IPS-18a (cell line): ENCODE data around the gene TMEM178B.

Experiments
- H3K27ac ChIP-seq: one replicate; pipeline ENCODE4 v1.5.1; 2013; ENCODE audit warnings: low read length
- H3K27me3 ChIP-seq: one replicate; pipeline ENCODE4 v1.6.1; 2013; ENCODE audit warnings: mild to moderate bottlenecking, low read length; ENCODE audit not compliant: control insufficient read depth, insufficient read depth
- H3K36me3 ChIP-seq: one replicate; pipeline ENCODE4 v1.6.1; 2013; ENCODE audit warnings: low read depth, low read length; ENCODE audit not compliant: control insufficient read depth
- H3K4me1 ChIP-seq: one replicate; pipeline ENCODE4 v1.6.1; 2013; ENCODE audit warnings: low read depth, low read length; ENCODE audit not compliant: control insufficient read depth
- H3K4me3 ChIP-seq: one replicate; pipeline ENCODE4 v1.5.1; 2013; ENCODE audit warnings: low read length
- H3K9ac ChIP-seq: one replicate; pipeline ENCODE4 v1.6.1; 2013; ENCODE audit warnings: mild to moderate bottlenecking, low read length, moderate library complexity
- H3K9me3 ChIP-seq: one replicate; pipeline ENCODE4 v1.6.1; 2013; ENCODE audit warnings: low read depth, low read length; ENCODE audit not compliant: control insufficient read depth

Gene TMEM178B

GRCh38 chr7:141257597-141257996, 183.7 kb downstream of the TMEM178B start:
- Histone ChIP-seq H3K9ac (no peak overlapping the region), H3K27me3 (no peaks in the 10 kb centered on the region), H3K4me1 (peaks cover 4% of the 10 kb centered on the region), H3K27ac (no peak overlapping the region), H3K9me3 (no peaks in the 10 kb centered on the region), H3K36me3 (no peaks in the 10 kb centered on the region), H3K4me3 (no peak overlapping the region)

GRCh38 chr7:141258559-141258958, 184.7 kb downstream of the TMEM178B start:
- Histone ChIP-seq H3K9me3 (no peaks in the 10 kb centered on the region), H3K4me3 (no peak overlapping the region), H3K36me3 (no peaks in the 10 kb centered on the region), H3K4me1 (no peaks in the 10 kb centered on the region), H3K27ac (no peak overlapping the region), H3K27me3 (no peaks in the 10 kb centered on the region), H3K9ac (no peak overlapping the region)

GRCh38 chr7:141262101-141263090, 188.5 kb downstream of the TMEM178B start:
- H3K27ac ChIP-seq, result no peak overlapping the region
- H3K4me3 ChIP-seq, result no peak overlapping the region
- no peaks in the 10 kb centered on the region for H3K36me3 ChIP-seq
- H3K4me1 ChIP-seq, result no peaks in the 10 kb centered on the region
- H3K9me3 ChIP-seq, result no peaks in the 10 kb centered on the region
- no peak overlapping the region for H3K9ac ChIP-seq
- H3K27me3 ChIP-seq, result no peaks in the 10 kb centered on the region

- Histone ChIP-seq H3K4me3 (no peak overlapping the region), H3K9ac (no peak overlapping the region), H3K9me3 (no peaks in the 10 kb centered on the region), H3K36me3 (no peaks in the 10 kb centered on the region), H3K27me3 (no peaks in the 10 kb centered on the region), H3K27ac (no peak overlapping the region), H3K4me1 (no peaks in the 10 kb centered on the region)
Observed at GRCh38 chr7:141263508-141263907, 189.6 kb downstream of the TMEM178B start.

- no peak overlapping the region for H3K9ac ChIP-seq
- no peaks in the 10 kb centered on the region for H3K27me3 ChIP-seq
- H3K27ac ChIP-seq, result no peak overlapping the region
- H3K36me3 ChIP-seq, result no peaks in the 10 kb centered on the region
- no peaks in the 10 kb centered on the region for H3K9me3 ChIP-seq
- no peak overlapping the region for H3K4me3 ChIP-seq
- no peaks in the 10 kb centered on the region for H3K4me1 ChIP-seq
Observed at GRCh38 chr7:141263983-141264382, 190.1 kb downstream of the TMEM178B start.

- Histone ChIP-seq H3K27me3 (no peaks in the 10 kb centered on the region), H3K4me1 (no peaks in the 10 kb centered on the region), H3K36me3 (no peaks in the 10 kb centered on the region), H3K9ac (no peak overlapping the region), H3K27ac (no peak overlapping the region), H3K9me3 (no peaks in the 10 kb centered on the region), H3K4me3 (no peak overlapping the region)
Observed at GRCh38 chr7:141264511-141264910, 190.6 kb downstream of the TMEM178B start.

GRCh38 chr7:141265668-141266067, 191.8 kb downstream of the TMEM178B start:
- Histone ChIP-seq H3K4me3 (no peak overlapping the region), H3K27ac (no peak overlapping the region), H3K27me3 (no peaks in the 10 kb centered on the region), H3K36me3 (no peaks in the 10 kb centered on the region), H3K4me1 (no peaks in the 10 kb centered on the region), H3K9ac (no peak overlapping the region), H3K9me3 (no peaks in the 10 kb centered on the region)

GRCh38 chr7:141268614-141269013, 194.8 kb downstream of the TMEM178B start:
- H3K27me3 ChIP-seq, result no peaks in the 10 kb centered on the region
- H3K9ac ChIP-seq, result no peak overlapping the region
- H3K4me1 ChIP-seq, result no peaks in the 10 kb centered on the region
- H3K27ac ChIP-seq, result no peak overlapping the region
- no peaks in the 10 kb centered on the region for H3K36me3 ChIP-seq
- no peak overlapping the region for H3K4me3 ChIP-seq
- H3K9me3 ChIP-seq, result no peaks in the 10 kb centered on the region

GRCh38 chr7:141271451-141271850, 197.6 kb downstream of the TMEM178B start:
- Histone ChIP-seq H3K9me3 (no peaks in the 10 kb centered on the region), H3K4me3 (no peak overlapping the region), H3K4me1 (no peaks in the 10 kb centered on the region), H3K9ac (no peak overlapping the region), H3K27me3 (no peaks in the 10 kb centered on the region), H3K27ac (no peak overlapping the region), H3K36me3 (no peaks in the 10 kb centered on the region)

GRCh38 chr7:141272417-141272816, 198.6 kb downstream of the TMEM178B start:
- H3K4me3 ChIP-seq, result no peak overlapping the region
- no peaks in the 10 kb centered on the region for H3K27me3 ChIP-seq
- no peaks in the 10 kb centered on the region for H3K9me3 ChIP-seq
- no peaks in the 10 kb centered on the region for H3K36me3 ChIP-seq
- no peaks in the 10 kb centered on the region for H3K4me1 ChIP-seq
- no peak overlapping the region for H3K27ac ChIP-seq
- no peak overlapping the region for H3K9ac ChIP-seq

- Histone ChIP-seq H3K9me3 (no peaks in the 10 kb centered on the region), H3K4me3 (no peak overlapping the region), H3K4me1 (no peaks in the 10 kb centered on the region), H3K27ac (no peak overlapping the region), H3K36me3 (no peaks in the 10 kb centered on the region), H3K9ac (no peak overlapping the region), H3K27me3 (no peaks in the 10 kb centered on the region)
Observed at GRCh38 chr7:141275350-141275749, 201.5 kb downstream of the TMEM178B start.

- Histone ChIP-seq H3K36me3 (no peaks in the 10 kb centered on the region), H3K27me3 (no peaks in the 10 kb centered on the region), H3K9ac (no peak overlapping the region), H3K4me3 (no peak overlapping the region), H3K27ac (no peak overlapping the region), H3K4me1 (no peaks in the 10 kb centered on the region), H3K9me3 (no peaks in the 10 kb centered on the region)
Observed at GRCh38 chr7:141276031-141276430, 202.2 kb downstream of the TMEM178B start.
